GM10847 (cell line): ENCODE results near the gene KLF2.

Source experiments
- POLR2A ChIP-seq: IDR thresholded peaks from 2 replicates; pipeline ENCODE4 v1.6.1; 2011; ENCODE audit not compliant: insufficient read length; ENCODE audit errors: extremely low read depth

Gene KLF2

GRCh38 chr19:16375936-16376185 lies 51.2 kb downstream of the KLF2 start:
- TF ChIP-seq POLR2A, result no peak

GRCh38 chr19:16376241-16376640 lies 51.6 kb downstream of the KLF2 start:
- TF ChIP-seq POLR2A, result no peak

- TF ChIP-seq POLR2A, result no peak
Measured at GRCh38 chr19:16376649-16377048, 52.0 kb downstream of the KLF2 start.

- no peak for TF ChIP-seq POLR2A
Measured at GRCh38 chr19:16377521-16377920, 52.9 kb downstream of the KLF2 start.
